ENCODE results near the gene CDK7.

GRCh38 chr5:69288069-69288468 lies 53.4 kb downstream of the CDK7 start:
- TF ChIP-seq CTCF (IDR thresholded peaks at IDR 0.05; ENCODE audit: low read depth, low read length, missing input control): no peak
- TF ChIP-seq NR2F2 (IDR thresholded peaks at IDR 0.05): no peak
- TF ChIP-seq SP1 (IDR thresholded peaks at IDR 0.05): no peak
- TF ChIP-seq TAF1 (conservative IDR thresholded peaks at IDR 0.05): no peak
- TF ChIP-seq HNF4A (conservative IDR thresholded peaks at IDR 0.05): no peak
- TF ChIP-seq GABPA (IDR thresholded peaks at IDR 0.05 in 1 of 2, conservative IDR thresholded peaks at IDR 0.05 in 1 of 2): no peak
- TF ChIP-seq, protein P1, sequence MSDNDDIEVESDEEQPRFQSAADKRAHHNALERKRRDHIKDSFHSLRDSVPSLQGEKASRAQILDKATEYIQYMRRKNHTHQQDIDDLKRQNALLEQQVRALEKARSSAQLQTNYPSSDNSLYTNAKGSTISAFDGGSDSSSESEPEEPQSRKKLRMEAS (IDR thresholded peaks at IDR 0.05): no peak
- TF ChIP-seq, protein P2, sequence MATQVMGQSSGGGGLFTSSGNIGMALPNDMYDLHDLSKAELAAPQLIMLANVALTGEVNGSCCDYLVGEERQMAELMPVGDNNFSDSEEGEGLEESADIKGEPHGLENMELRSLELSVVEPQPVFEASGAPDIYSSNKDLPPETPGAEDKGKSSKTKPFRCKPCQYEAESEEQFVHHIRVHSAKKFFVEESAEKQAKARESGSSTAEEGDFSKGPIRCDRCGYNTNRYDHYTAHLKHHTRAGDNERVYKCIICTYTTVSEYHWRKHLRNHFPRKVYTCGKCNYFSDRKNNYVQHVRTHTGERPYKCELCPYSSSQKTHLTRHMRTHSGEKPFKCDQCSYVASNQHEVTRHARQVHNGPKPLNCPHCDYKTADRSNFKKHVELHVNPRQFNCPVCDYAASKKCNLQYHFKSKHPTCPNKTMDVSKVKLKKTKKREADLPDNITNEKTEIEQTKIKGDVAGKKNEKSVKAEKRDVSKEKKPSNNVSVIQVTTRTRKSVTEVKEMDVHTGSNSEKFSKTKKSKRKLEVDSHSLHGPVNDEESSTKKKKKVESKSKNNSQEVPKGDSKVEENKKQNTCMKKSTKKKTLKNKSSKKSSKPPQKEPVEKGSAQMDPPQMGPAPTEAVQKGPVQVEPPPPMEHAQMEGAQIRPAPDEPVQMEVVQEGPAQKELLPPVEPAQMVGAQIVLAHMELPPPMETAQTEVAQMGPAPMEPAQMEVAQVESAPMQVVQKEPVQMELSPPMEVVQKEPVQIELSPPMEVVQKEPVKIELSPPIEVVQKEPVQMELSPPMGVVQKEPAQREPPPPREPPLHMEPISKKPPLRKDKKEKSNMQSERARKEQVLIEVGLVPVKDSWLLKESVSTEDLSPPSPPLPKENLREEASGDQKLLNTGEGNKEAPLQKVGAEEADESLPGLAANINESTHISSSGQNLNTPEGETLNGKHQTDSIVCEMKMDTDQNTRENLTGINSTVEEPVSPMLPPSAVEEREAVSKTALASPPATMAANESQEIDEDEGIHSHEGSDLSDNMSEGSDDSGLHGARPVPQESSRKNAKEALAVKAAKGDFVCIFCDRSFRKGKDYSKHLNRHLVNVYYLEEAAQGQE (IDR thresholded peaks at IDR 0.05): no peak
- no peak for TF ChIP-seq YY1 (IDR thresholded peaks at IDR 0.05)
- TF ChIP-seq ATF3 (IDR thresholded peaks at IDR 0.05): no peak

Measured in liver (tissue), 3 donors.